GOT3 (cell line): ENCODE results near the gene TAB2.

Experiments
- DNase-seq: peaks from one replicate; lab custom pipeline; 2025; ENCODE audit warnings: mixed read lengths; lab: John Stamatoyannopoulos, UW

TAB2 gene

DNA sequence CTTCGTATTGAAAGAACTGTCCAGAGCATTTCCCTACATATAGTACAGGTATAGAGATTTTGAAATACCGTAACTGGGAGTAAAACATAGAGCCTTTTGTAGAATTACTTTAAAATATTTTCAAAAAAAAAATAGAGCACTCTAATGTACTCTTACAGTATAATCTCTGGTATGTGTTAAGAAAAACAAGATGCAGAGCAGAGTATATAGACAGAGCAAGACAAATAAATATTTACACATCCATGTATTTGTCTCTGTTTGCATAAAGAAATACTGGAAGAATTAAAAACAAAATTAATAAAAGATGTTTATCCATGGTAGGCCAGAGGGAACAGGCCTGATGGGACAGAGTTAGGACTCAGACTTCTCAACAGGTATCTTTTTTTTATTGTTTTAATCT is 54.5 kb downstream of the TAB2 start:
- no peak for DNase-seq

DNA sequence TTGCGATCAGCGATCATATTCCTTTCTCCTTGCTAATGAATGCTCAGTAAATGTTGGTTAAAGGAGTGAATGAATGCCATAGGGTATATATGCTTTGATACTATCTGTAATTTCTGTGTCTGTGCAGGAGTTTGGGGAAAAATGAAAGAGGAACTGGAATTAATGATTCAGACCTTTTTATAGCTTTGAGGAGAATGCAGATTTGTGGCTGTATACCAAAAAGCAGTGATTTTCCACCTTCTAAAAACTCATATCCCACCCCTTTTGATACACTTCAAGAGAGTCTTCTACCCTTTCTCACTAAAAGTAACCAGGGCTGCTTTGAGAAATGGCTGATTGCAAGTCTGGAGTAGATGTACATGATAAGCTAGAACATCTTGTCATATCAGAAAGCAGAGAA is 56.0 kb downstream of the TAB2 start:
- DNase-seq, result no peak

DNA sequence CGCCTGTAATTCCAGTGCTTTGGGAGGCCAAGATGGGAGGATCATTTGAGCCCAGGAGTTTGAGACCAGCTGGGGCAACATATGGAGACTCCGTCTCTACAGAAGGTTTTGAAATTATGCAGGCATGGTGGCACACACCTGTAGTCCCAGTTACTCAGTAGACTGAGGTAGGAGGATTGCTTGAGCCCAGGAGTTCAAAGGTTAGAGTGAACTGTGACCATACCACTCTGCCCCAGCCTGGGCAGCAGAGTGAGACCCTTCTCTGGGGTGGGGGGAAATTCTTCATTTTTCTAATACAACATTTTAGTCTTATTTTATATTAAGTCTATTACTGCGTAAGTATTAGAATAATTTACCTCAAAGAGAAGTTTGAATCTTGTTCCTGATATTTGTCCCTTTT is 62.5 kb downstream of the TAB2 start:
- no peak for DNase-seq

GRCh38 chr6:149380523-149380922 is 63.0 kb downstream of the TAB2 start:
- no peak for DNase-seq

DNA sequence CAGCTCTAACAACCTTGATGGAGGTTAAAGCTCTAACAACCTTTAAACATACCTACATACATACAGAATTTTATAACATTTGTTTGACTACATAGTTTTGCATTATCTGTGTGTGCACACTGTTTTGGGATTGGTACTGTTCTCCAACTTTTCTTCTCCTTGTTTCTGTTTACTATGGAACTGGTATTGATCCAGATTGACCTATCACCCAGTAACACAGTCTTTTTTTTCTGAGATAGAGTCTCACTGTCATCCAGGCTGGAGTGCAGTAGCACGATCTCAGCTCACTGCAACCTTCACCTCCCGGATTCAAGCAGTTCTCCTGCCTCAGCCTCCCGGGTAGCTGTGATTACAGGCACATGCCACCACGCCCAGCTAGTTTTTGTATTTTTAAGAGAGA is 65.9 kb downstream of the TAB2 start:
- DNase-seq, result no peak

- no peak for DNase-seq
Measured at GRCh38 chr6:149384464-149384863, 67.0 kb downstream of the TAB2 start.

GRCh38 chr6:149385998-149386646 is 68.6 kb downstream of the TAB2 start:
- DNase-seq, result no peak

- no peak for DNase-seq
Measured at GRCh38 chr6:149387779-149388512, 70.4 kb downstream of the TAB2 start.

DNA sequence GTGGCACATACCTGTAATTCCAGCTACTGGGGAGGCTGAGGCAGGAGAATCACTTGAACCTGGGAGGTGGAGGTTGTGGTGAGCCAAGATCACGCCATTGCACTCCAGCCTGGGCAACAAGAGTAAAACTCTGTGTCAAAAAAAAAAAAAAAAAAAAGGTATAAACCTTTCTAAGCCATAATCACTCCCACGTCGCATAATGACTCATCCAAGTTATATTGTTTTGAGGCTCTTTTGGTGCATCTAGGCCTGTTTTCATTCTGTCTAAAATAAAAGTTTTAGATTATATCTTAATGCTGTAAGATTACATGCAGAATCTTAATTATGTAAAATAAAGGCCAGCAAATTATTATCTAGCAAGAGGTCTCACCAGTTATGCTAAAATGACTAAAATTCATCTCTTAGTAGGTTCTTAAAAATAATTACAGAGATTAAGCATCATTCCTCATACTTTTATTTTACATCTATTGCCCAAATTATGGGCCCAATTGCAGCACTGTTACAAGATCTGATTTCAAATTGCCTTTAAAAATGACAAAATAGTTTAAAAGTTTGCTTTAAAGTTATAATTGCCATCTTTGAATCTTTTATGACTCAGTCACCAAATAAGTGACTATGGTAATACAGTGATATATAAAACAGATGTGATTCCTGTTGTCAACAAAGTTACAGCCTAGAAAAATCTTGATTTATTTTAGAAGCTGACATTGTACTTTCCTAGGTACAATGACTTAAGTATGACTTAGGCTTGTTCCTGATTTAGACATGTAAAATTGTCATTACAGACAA is 72.2 kb downstream of the TAB2 start:
- no peak for DNase-seq

- no peak for DNase-seq
Measured at GRCh38 chr6:149392093-149392492, 74.6 kb downstream of the TAB2 start.

DNA sequence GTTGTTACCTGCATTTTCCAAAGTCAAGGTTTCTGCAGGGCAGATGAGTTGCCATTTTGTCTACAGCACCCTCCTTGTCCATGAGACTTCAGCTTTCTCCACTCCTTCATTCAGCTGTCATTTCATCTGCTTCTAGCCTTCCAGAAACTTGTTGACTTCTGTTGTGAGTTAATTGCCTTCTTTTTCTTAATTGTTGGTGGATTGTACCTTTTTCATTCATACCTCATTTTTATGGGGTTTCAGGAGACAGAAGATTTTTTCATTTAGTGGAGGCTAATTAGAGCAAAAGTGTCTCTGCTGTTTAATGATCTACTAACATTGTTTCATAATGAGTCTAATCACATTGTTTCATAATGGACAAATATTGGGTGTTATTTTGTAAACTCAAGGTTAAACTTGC is 75.0 kb downstream of the TAB2 start:
- DNase-seq, result no peak

- no peak for DNase-seq
Measured at GRCh38 chr6:149393002-149393679, 75.6 kb downstream of the TAB2 start.

DNA sequence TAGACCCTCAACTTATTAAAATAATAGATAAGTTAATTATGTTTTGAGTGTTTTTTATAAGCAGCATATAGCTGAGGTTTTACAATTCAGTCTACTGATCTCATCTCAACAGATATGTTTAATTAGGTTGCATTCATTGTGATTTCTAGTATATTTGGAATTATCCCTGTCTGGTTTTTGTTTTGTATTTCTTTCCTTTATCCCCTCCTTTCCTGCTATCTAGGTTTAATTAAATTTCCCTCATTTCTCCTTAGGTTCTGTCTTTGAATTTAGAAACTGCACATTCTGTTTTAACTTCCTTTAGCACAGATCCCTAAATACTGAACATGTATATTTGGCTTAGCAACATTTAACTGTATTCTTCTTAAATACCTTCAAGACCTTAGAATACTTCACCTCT is 77.7 kb downstream of the TAB2 start:
- DNase-seq, result no peak

DNA sequence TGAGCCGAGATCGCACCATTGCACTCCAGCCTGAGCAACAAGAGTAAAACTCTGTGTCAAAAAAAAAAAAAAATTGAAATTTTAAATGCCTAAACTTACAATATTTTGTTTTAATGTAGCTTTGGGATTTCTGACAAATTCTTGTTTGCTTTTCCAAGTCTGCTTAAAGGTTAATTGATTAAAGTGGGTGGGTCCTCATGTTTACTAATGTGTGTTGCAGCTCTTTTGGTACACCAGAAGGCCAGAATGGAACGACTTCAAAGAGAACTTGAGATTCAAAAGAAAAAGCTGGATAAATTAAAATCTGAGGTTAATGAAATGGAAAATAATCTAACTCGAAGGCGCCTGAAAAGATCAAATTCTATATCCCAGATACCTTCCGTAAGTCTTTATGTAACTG is 79.9 kb downstream of the TAB2 start:
- no peak for DNase-seq

- DNase-seq, result no peak
Measured at GRCh38 chr6:149400050-149400449, 82.5 kb downstream of the TAB2 start, which contains the start of gene SUMO4. TSS of gene SUMO4 (plus strand) at chr6:149400262. CDS start at chr6:149400392, 130 bp downstream.

DNA sequence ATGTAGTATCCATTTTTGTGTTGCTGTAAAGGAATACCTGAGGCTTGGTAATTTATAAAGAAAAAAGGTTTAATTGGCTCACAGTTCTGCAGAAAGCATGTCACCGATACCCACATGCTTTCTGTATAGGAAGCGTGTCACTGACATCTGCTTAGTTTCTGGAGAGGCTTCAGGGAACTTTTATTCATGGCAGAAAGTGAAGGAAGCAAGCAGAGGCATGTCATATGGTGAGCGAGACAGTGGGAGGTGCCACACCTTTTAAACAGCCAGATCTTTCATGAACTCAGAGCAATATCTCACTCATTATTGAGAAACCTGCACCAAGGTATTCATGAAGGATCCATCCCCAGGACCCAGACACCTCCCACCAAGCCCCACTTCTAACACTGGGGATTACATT is 86.0 kb downstream of the TAB2 start:
- no peak for DNase-seq

- DNase-seq, result no peak
Measured at GRCh38 chr6:149405823-149406765, 88.6 kb downstream of the TAB2 start.

DNA sequence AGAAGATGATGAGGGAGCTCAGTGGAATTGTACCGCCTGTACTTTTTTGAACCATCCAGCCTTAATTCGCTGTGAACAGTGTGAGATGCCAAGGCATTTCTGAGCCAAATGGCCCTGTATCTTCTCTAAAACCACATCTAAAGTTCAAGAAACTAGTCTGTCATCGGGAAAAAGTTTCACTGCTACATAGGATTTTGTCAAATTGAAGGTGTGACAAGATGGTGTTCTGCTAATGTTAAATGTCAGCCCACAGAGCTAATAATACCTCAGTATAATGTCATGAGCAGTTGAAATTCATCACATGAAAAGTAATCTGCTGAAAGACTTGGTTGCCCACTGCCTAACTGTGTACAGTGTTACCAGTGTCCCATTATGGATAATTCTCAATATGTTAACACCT is 92.1 kb downstream of the TAB2 start:
- no peak for DNase-seq

DNA sequence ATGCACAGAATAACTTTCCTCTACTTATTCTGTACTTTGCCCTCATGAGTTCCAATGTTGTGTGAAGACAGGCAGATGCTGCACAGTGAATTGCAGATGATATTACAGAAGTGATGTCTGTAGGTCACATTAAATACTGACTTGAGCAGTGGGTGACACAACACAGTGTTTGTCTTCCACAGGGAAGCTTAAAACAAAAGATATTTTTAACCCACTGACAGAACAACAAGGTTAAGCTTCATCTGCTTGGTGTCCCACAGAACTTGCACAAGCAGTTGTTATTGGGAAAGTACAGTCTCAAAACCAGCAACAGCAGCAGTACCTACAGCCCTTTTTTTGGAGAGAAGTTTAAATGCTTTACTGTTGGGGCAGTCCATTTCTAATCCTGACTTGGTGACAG is 93.0 kb downstream of the TAB2 start:
- no peak for DNase-seq

DNA sequence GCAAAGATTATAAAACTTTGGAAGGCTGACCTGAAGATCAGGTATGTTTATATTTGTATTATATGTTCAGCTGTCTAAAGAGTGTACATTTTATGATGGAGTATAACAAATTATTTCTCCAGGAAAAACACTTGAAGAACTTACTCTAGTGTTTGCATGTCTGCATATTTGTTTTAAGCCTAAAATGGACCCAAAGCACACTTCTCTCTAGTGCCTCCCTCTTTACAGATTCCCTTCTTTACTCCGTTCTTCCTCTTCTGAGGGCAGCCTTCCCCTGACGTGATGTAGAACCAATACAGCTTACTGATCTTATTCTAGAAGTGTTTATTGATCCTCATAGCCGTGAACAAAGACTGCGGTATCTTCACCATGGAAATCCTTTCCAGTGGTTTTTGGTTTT is 96.5 kb downstream of the TAB2 start:
- no peak for DNase-seq

DNA sequence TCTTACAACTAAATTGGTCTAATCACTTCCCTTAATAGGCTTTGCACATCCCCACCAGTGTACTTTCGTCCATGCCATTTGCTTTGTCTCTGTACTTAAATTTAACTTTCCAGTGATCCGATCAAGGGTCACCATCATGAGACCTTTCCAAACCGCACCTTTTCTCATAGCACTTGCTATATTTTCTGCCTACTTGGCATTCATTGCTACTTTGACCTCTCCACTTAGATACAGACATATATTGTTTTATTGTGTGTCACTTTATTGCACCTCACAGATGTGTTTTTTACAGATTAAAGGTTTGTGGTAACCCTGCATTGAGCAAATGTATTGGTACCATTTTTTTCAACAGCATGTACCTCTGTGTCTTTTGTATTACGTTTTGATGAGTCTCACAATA is 97.3 kb downstream of the TAB2 start:
- no peak for DNase-seq
